Sigmoid colon (tissue), 7 donors: ENCODE results near the gene TMEM106A. TPM values are rescaled to one million over a fixed set of nuclear protein-coding genes. Genes with fewer than 3 reads are reported as not detected.
"Not testable (repeated sequence)": the region's sequence is repeated elsewhere in the genome, so short reads cannot be mapped to it uniquely, and the experiment has no call there.

Experiments used
- DNase-seq: peaks from one replicate; pipeline ENCODE4 v3.0.0-alpha.2; 2019
- H3K27ac ChIP-seq, 4 donors: fragments of 200-600 bp; sonication (generic); one replicate each; pipeline ENCODE4 v1.5.1; 2016 to 2019; ENCODE audit warnings: mild to moderate bottlenecking in 1 of 4
- H3K27me3 ChIP-seq, 3 donors: fragments of 200-600 bp; sonication (generic); one replicate each; pipeline ENCODE4 v1.5.1; 2019; ENCODE audit warnings: mild to moderate bottlenecking in 1 of 3
- H3K36me3 ChIP-seq, 4 donors: fragments of 200-600 bp; sonication (generic); one replicate each; pipeline ENCODE4 v1.5.1; 2016 to 2019
- H3K4me1 ChIP-seq, 4 donors: fragments of 200-600 bp; sonication (generic); one replicate each; pipeline ENCODE4 v1.5.1; 2017 to 2019
- H3K4me3 ChIP-seq, 4 donors: fragments of 200-600 bp; sonication (generic); one replicate each; pipeline ENCODE4 v1.5.1; 2017 to 2019; ENCODE audit warnings: mild to moderate bottlenecking in 2 of 4, moderate library complexity in 1 of 4
- H3K9me3 ChIP-seq, 4 donors: fragments of 200-600 bp in 3 of 4; sonication (generic) in 3 of 4; one replicate each; pipeline versions ENCODE4 v1.5.1 to v1.6.1; 2013 to 2019
- EP300 ChIP-seq, 4 donors: sonication (generic); formaldehyde crosslinking; IDR thresholded peaks; one replicate each; pipeline ENCODE4 v1.6.1; 2017; ENCODE audit warnings: antibody characterized with exemption in 4 of 4
- POLR2A ChIP-seq, 2 donors: fragments of 450-650 bp; IDR thresholded peaks; one replicate each; pipeline ENCODE4 v1.6.1; 2016; ENCODE audit warnings: antibody characterized with exemption in 2 of 2, mild to moderate bottlenecking in 2 of 2, moderate library complexity in 2 of 2
- POLR2AphosphoS5 ChIP-seq, 4 donors: sonication (generic); formaldehyde crosslinking; IDR thresholded peaks; one replicate each; pipeline ENCODE4 v1.6.1; 2017; ENCODE audit warnings: antibody characterized with exemption in 4 of 4
- WGBS, 2 donors: extraction: QIAGEN DNeasy Blood & Tissue Kit; methylation state at CpG; one replicate each; pipeline ENCODE4 v1.1.7; 2013; 5-methylcytosine and 5-hydroxymethylcytosine counted together
- intact Hi-C: fragments of 100-400 bp; cut with DNase I; formaldehyde crosslinking; loops from one replicate; pipeline ENCODE4 v1.15.1; 2023
- polyA plus RNA-seq, 3 donors: library from polyadenylated mRNA; stranded (reverse); fragments of 200-250 nt; gene quantifications; one replicate each; pipeline ENCODE4 v1.2.3, GENCODE V29; 2013
- total RNA-seq, 4 donors: library from RNA; depleted of rRNA; stranded (reverse); fragments of >200 nt; gene quantifications; one replicate each; pipeline ENCODE4 v1.1.0, GENCODE V29; 2016
- TF ChIP-seq, protein P1 (sequence below), 4 experiments: fragments of 450-650 bp in 3 of 4; fragments of 200-600 bp in 1 of 4; IDR thresholded peaks; one replicate each; pipeline ENCODE4 v1.5.1; 2016 to 2019; ENCODE audit warnings: antibody characterized with exemption in 4 of 4, mild to moderate bottlenecking in 3 of 4, moderate library complexity in 2 of 4
- donor health status: healthy with polysubstance abuse.
- donor health status: Bipolar disorder and iron deficiency.
- donor health status: healthy.

The TMEM106A gene
- total and polyA plus RNA-seq, 7 donors = 2.4 to 9.4 (median 4.3) TPM

DNA sequence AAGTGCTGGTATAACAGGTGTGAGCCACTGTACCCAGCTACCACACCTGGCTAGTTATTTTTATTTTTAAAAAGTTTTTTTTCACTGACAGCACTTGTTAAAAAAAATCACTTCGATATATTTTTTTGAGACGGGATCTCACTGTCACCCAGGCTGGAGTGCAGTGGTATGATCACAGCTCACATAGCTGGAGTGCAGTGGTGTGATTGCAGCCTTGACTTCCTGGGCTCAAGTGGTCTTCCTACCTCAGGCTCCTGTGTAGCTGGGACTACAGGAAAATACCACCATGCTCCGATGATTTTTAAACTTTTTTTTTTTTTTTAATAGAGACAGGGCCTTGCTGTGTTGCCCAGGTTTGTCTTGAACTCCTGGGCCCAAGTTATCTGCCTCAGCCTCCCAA lies 27.8 kb upstream of the TMEM106A start:
- no peak for DNase-seq
- no peaks in the 10 kb centered on the region for H3K4me1 ChIP-seq
- no peaks in the 10 kb centered on the region for H3K27me3 ChIP-seq
- H3K4me3 ChIP-seq = no peak overlapping the region
- 92% methylated on average over 3 of the region's 3 CpGs for WGBS, 2 donors
- H3K27ac ChIP-seq = no peak overlapping the region
- intact Hi-C loops = no loop called here
- H3K9me3 ChIP-seq = no peaks in the 10 kb centered on the region
- H3K36me3 ChIP-seq = peaks cover 15 to 97% (median 43%) of the 10 kb centered on the region in 4 donors
- TF ChIP-seq POLR2A (IDR thresholded peaks at IDR 0.05) (no peak), EP300 (IDR thresholded peaks at IDR 0.05) (no peak), POLR2AphosphoS5 (IDR thresholded peaks at IDR 0.05) (no peak)
- TF ChIP-seq, protein P1, sequence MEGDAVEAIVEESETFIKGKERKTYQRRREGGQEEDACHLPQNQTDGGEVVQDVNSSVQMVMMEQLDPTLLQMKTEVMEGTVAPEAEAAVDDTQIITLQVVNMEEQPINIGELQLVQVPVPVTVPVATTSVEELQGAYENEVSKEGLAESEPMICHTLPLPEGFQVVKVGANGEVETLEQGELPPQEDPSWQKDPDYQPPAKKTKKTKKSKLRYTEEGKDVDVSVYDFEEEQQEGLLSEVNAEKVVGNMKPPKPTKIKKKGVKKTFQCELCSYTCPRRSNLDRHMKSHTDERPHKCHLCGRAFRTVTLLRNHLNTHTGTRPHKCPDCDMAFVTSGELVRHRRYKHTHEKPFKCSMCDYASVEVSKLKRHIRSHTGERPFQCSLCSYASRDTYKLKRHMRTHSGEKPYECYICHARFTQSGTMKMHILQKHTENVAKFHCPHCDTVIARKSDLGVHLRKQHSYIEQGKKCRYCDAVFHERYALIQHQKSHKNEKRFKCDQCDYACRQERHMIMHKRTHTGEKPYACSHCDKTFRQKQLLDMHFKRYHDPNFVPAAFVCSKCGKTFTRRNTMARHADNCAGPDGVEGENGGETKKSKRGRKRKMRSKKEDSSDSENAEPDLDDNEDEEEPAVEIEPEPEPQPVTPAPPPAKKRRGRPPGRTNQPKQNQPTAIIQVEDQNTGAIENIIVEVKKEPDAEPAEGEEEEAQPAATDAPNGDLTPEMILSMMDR (IDR thresholded peaks at IDR 0.05) = no peak

DNA sequence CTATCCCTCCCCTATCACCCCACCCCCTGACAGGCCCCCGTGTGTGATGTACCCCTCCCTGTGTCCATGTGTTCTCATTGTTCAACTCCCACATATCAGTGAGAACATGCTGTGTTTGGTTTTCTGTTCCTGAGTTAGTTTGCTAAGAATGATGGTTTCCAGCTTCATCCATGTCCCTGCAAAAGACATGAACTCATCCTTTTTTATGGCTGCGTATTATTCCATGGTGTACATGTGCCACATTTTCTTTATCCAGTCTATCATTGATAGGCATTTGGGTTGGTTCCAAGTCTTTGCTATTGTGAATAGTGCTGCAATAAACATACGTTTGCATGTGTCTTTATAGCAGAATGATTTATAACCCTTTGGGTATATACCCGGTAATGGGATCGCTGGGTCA lies 25.0 kb upstream of the TMEM106A start:
- 70 to 85% methylated on average over 5 of the region's 5 CpGs for WGBS, 2 donors
- H3K27me3 ChIP-seq, H3K9me3 ChIP-seq, H3K4me3 ChIP-seq, H3K4me1 ChIP-seq, intact Hi-C loops, H3K27ac ChIP-seq, DNase-seq: not testable (repeated sequence)
- peaks cover 38 to 97% (median 61%) of the 10 kb centered on the region in 4 donors for H3K36me3 ChIP-seq

DNA sequence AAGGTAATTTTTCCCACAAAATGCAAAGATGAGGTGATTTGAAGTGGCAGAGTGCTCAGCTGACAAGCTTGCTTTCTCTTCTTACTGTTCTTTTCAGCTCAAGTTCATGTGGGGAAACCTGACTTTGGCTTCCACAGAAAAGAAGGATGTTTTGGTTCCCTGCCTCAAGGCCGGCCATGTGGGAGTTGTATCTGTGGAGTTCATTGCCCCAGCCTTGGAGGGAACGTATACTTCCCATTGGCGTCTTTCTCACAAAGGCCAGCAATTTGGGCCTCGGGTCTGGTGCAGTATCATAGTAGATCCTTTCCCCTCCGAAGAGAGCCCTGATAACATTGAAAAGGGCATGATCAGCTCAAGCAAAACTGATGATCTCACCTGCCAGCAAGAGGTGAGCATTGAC lies 18.4 kb upstream of the TMEM106A start:
- Histone ChIP-seq H3K36me3 (peaks cover 86 to 100% (median 98%) of the 10 kb centered on the region in 4 donors), H3K4me1 (no peaks in the 10 kb centered on the region), H3K4me3 (no peak overlapping the region), H3K27me3 (no peaks in the 10 kb centered on the region), H3K27ac (no peak overlapping the region), H3K9me3 (no peaks in the 10 kb centered on the region)
- TF ChIP-seq POLR2A (IDR thresholded peaks at IDR 0.05) = no peak
- no peak for DNase-seq
- intact Hi-C loops = no loop called here
- 93 to 96% methylated on average over 5 of the region's 5 CpGs for WGBS, 2 donors

DNA sequence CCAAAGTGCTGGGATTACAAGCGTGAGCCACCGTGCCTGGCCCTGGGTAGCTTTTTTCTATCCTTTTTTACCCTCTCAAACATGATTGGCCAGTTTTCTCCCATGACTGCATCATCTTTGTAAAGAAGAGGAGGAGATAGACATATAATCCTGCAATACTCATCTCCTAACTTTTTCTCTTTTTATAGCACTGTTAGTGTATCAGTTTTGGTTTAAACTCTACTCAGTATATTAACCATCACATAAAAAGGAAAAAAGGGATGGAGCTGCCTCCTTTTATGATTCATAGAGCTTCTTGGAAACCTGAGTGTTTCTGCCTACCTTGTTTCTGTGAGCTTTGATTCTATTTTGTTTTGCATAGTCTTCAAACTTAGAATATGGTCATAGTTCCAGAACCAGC lies 12.0 kb upstream of the TMEM106A start:
- no peak for DNase-seq
- Histone ChIP-seq H3K27me3 (no peaks in the 10 kb centered on the region), H3K9me3 (no peaks in the 10 kb centered on the region), H3K4me3 (no peak overlapping the region), H3K27ac (no peak overlapping the region), H3K36me3 (peaks cover 82 to 100% (median 97%) of the 10 kb centered on the region in 4 donors), H3K4me1 (no peaks in the 10 kb centered on the region)
- TF ChIP-seq POLR2A (IDR thresholded peaks at IDR 0.05) = no peak
- intact Hi-C loops = no loop called here
- 96% methylated on average over 2 of the region's 2 CpGs for WGBS, 2 donors

DNA sequence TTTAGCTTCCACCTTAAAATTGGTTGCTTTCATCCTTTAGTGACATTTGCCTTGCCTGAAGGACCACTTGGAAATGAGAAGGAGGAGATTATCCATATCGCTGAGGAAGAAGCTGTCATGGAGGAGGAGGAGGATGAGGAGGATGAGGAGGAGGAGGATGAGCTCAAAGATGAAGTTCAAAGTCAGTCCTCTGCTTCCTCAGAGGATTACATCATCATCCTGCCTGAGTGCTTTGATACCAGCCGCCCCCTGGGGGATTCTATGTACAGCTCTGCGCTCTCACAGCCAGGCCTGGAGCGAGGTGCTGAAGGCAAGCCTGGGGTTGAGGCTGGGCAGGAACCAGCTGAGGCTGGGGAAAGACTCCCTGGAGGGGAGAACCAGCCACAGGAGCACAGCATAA lies 11.5 kb upstream of the TMEM106A start:
- H3K9me3 ChIP-seq = no peaks in the 10 kb centered on the region
- H3K4me1 ChIP-seq = no peaks in the 10 kb centered on the region
- H3K27me3 ChIP-seq = no peaks in the 10 kb centered on the region
- intact Hi-C loops = no loop called here
- H3K36me3 ChIP-seq = peaks cover 77 to 100% (median 93%) of the 10 kb centered on the region in 4 donors
- H3K4me3 ChIP-seq = no peak overlapping the region
- TF ChIP-seq POLR2AphosphoS5 (IDR thresholded peaks at IDR 0.05) = no peak
- 84 to 96% methylated on average over 4 of the region's 4 CpGs for WGBS, 2 donors
- no peak for DNase-seq
- H3K27ac ChIP-seq = no peak overlapping the region

DNA sequence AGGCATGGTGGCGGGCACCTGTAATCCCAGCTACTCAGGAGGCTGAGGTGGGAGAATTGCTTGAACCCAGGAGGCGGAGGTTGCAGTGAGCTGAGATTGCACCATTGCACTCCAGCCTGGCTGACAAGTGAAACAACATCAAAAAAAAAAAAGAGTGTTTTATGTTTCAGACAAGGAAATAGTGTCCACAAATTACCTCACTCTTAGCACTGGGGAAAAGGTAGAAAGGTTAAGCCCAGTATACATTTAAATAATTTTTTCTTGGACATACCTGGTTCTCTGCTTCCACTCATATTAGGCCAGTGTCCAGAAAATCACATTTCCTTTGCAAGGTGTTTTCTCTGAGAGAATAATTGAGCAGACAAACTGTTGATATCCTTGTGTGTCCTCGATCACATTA lies 8.7 kb upstream of the TMEM106A start:
- H3K4me1 ChIP-seq, H3K27ac ChIP-seq, H3K9me3 ChIP-seq, intact Hi-C loops, H3K27me3 ChIP-seq, DNase-seq, H3K4me3 ChIP-seq: not testable (repeated sequence)
- peaks cover 56 to 98% (median 75%) of the 10 kb centered on the region in 4 donors for H3K36me3 ChIP-seq
- 70 to 89% methylated on average over 3 of the region's 3 CpGs for WGBS, 2 donors

DNA sequence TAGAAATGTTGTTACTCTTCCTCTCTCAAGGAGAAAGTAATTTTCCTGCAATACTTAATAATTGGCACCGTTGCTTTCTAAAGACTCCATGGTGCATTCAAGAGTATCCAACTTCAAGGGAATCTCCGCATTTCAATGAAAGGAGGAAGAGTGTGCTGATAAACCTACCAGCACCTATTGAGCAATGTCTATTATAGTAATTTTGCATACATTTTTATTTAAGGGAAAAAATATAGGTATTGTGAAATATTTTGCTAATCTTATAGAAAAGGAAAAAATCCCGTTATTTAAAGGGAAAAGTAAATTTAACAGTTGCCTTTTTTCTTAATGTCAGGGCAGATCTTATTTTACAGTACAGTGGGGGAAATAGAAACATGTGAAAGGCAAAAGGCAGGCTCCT lies 1.1 kb upstream of the TMEM106A start:
- intact Hi-C loops = loop anchor here (2.0 to 5.0 kb wide), 2 partner anchors 40 to 188 kb away; partner anchors contain the start of genes NBR1 and VAT1
- 59 to 72% methylated on average over 3 of the region's 3 CpGs for WGBS, 2 donors
- Histone ChIP-seq H3K4me1 (peaks cover 0 to 23% (median 20%) of the 10 kb centered on the region in 4 donors), H3K27me3 (no peaks in the 10 kb centered on the region), H3K4me3 (no peak overlapping the region), H3K36me3 (peaks cover 0 to 52% (median 13%) of the 10 kb centered on the region in 4 donors), H3K9me3 (no peaks in the 10 kb centered on the region), H3K27ac (peak overlapping the region; percentile 80 to 87 (median 84))
- DNase-seq = no peak
- no peak for TF ChIP-seq POLR2A (IDR thresholded peaks at IDR 0.05)
- TF ChIP-seq, protein P1 (IDR thresholded peaks at IDR 0.05) = no peak
- TF ChIP-seq EP300 (IDR thresholded peaks at IDR 0.05) = no peak
- no peak for TF ChIP-seq POLR2AphosphoS5 (IDR thresholded peaks at IDR 0.05)
